Progenitor cell of endocrine pancreas (in vitro differentiated cells): ENCODE results near the gene GPRIN1. TPM values are rescaled to one million over a fixed set of nuclear protein-coding genes. Genes with fewer than 3 reads are reported as not detected.

Experiments
- DNase-seq: peaks from one replicate; pipeline ENCODE4 v3.0.0; 2021; ENCODE audit warnings: low spot score; ENCODE audit not compliant: unreplicated experiment
- H3K27ac Mint-ChIP-seq: 2 replicates; pipeline ENCODE4 v1.8.0; 2021; ENCODE audit warnings: mild to moderate bottlenecking, moderate library complexity, mixed read lengths
- H3K27me3 Mint-ChIP-seq: 2 replicates; pipeline ENCODE4 v1.8.0; 2021; ENCODE audit warnings: mixed read lengths
- H3K36me3 Mint-ChIP-seq: 2 replicates; pipeline ENCODE4 v1.8.0; 2022; ENCODE audit warnings: mixed read lengths; ENCODE audit not compliant: insufficient read depth
- H3K4me1 Mint-ChIP-seq: 2 replicates; pipeline ENCODE4 v1.8.0; 2021; ENCODE audit warnings: low read depth, mixed read lengths
- H3K4me3 Mint-ChIP-seq: 2 replicates; pipeline ENCODE4 v1.8.0; 2021; ENCODE audit warnings: low read depth, mild to moderate bottlenecking, moderate library complexity, mixed read lengths
- H3K9me3 Mint-ChIP-seq: 2 replicates; pipeline ENCODE4 v1.8.0; 2021; ENCODE audit warnings: low read depth, mixed read lengths
- CTCF ChIP-seq: fragments of 200-600 bp; sonication (generic); IDR thresholded peaks from one replicate; pipeline ENCODE4 v1.5.0; 2021; ENCODE audit warnings: antibody characterized with exemption, mild to moderate bottlenecking; ENCODE audit not compliant: unreplicated experiment
- total RNA-seq: library from RNA; stranded (reverse); gene quantifications from 2 replicates; pipeline ENCODE4 v1.2.1, GENCODE V29; 2021

Gene GPRIN1
- total RNA-seq, 1 donor from 2014 or later: 5.9 TPM

- TF ChIP-seq CTCF: no peak
- Mint-ChIP-seq H3K27ac (no peak overlapping the region), H3K4me1 (no peaks in the 10 kb centered on the region), H3K4me3 (no peak overlapping the region), H3K9me3 (no peaks in the 10 kb centered on the region), H3K36me3 (no peaks in the 10 kb centered on the region), H3K27me3 (peaks cover 89% of the 10 kb centered on the region)
- DNase-seq: no peak
These were observed 10.5 kb upstream of the GPRIN1 start for GRCh38 chr5:176620333-176620981.

GRCh38 chr5:176619569-176620332 is 9.8 kb upstream of the GPRIN1 start:
- H3K4me3 Mint-ChIP-seq: no peak overlapping the region
- peaks cover 90% of the 10 kb centered on the region for H3K27me3 Mint-ChIP-seq
- H3K9me3 Mint-ChIP-seq: no peaks in the 10 kb centered on the region
- H3K4me1 Mint-ChIP-seq: no peaks in the 10 kb centered on the region
- H3K36me3 Mint-ChIP-seq: no peaks in the 10 kb centered on the region
- TF ChIP-seq CTCF: no peak
- no peak for DNase-seq
- no peak overlapping the region for H3K27ac Mint-ChIP-seq

- peak; percentile 45 for DNase-seq
- H3K9me3 Mint-ChIP-seq: no peaks in the 10 kb centered on the region
- no peak overlapping the region for H3K27ac Mint-ChIP-seq
- no peaks in the 10 kb centered on the region for H3K36me3 Mint-ChIP-seq
- H3K4me1 Mint-ChIP-seq: no peaks in the 10 kb centered on the region
- no peak overlapping the region for H3K4me3 Mint-ChIP-seq
- peaks cover 90% of the 10 kb centered on the region for H3K27me3 Mint-ChIP-seq
- peak; percentile 22 for TF ChIP-seq CTCF
These were observed 9.2 kb upstream of the GPRIN1 start for GRCh38 chr5:176619203-176619568.

- H3K4me3 Mint-ChIP-seq: no peak overlapping the region
- TF ChIP-seq CTCF: no peak
- no peaks in the 10 kb centered on the region for H3K36me3 Mint-ChIP-seq
- no peaks in the 10 kb centered on the region for H3K9me3 Mint-ChIP-seq
- no peak for DNase-seq
- no peaks in the 10 kb centered on the region for H3K4me1 Mint-ChIP-seq
- peaks cover 90% of the 10 kb centered on the region for H3K27me3 Mint-ChIP-seq
- no peak overlapping the region for H3K27ac Mint-ChIP-seq
These were observed 8.8 kb upstream of the GPRIN1 start for GRCh38 chr5:176618783-176619182.

- Mint-ChIP-seq H3K4me1 (no peaks in the 10 kb centered on the region), H3K27me3 (peaks cover 90% of the 10 kb centered on the region), H3K4me3 (no peak overlapping the region), H3K36me3 (no peaks in the 10 kb centered on the region), H3K27ac (no peak overlapping the region), H3K9me3 (no peaks in the 10 kb centered on the region)
- no peak for DNase-seq
- no peak for TF ChIP-seq CTCF
These were observed 6.6 kb upstream of the GPRIN1 start for GRCh38 chr5:176616511-176616910.
